OCI-LY7 (cell line): ENCODE results near the gene NUP93. TPM values are rescaled to one million over a fixed set of nuclear protein-coding genes. Genes with fewer than 3 reads are reported as not detected.

Experiments
- BruUV-seq: library from RNA; stranded (reverse); fragments of 400-500 nt; replicated peaks from 2 replicates; lab custom pipeline; 2021; lab: Mats Ljungman, UMichigan
- CTCF ChIA-PET: fragments of 300-600 bp; sonication (Branson Sonifier 250); formaldehyde crosslinking; loops from one replicate; lab custom pipeline; 2022; ENCODE audit warnings: antibody characterized with exemption; ENCODE audit not compliant: unreplicated experiment; lab: Charles Lee
- POLR2A ChIA-PET: fragments of 300-600 bp; sonication (Branson Sonifier 250); formaldehyde crosslinking; loops from one replicate; lab custom pipeline; 2022; ENCODE audit warnings: antibody characterized with exemption; lab: Charles Lee
- DNase-seq: peaks from one replicate; pipeline ENCODE4 v3.0.0-alpha.2; 2015; ENCODE audit warnings: low spot score
- H2AFZ ChIP-seq: fragments of 200-600 bp; sonication (generic), shearing (Covaris generic); 2 replicates; pipeline ENCODE4 v1.6.1; 2014; ENCODE audit warnings: mild to moderate bottlenecking, antibody characterized with exemption, low read length, moderate library complexity
- H3K27ac ChIP-seq: fragments of 200-600 bp; sonication (generic); 2 replicates; pipeline ENCODE4 v1.5.1; 2014; ENCODE audit warnings: mixed run types, low read depth, mild to moderate bottlenecking, moderate library complexity, low read length, inconsistent platforms; ENCODE audit not compliant: poor library complexity, severe bottlenecking
- H3K36me3 ChIP-seq: fragments of 200-600 bp; sonication (generic); 2 replicates; pipeline ENCODE4 v1.6.1; 2014; ENCODE audit warnings: mild to moderate bottlenecking, antibody characterized with exemption, low read length, moderate library complexity, mixed read lengths; ENCODE audit not compliant: insufficient read depth
- H3K4me1 ChIP-seq: fragments of 200-600 bp; sonication (generic); 2 replicates; pipeline ENCODE4 v1.5.1; 2014; ENCODE audit warnings: mild to moderate bottlenecking, low read length; ENCODE audit not compliant: insufficient read depth, poor library complexity, severe bottlenecking
- H3K4me2 ChIP-seq: fragments of 200-600 bp; sonication (generic); 2 replicates; pipeline ENCODE4 v1.6.1; 2014; ENCODE audit warnings: mild to moderate bottlenecking, low read length
- H3K4me3 ChIP-seq: fragments of 200-600 bp; sonication (generic); 2 replicates; pipeline ENCODE4 v1.5.1; 2014; ENCODE audit warnings: mild to moderate bottlenecking, low read depth, low read length; ENCODE audit not compliant: poor library complexity, severe bottlenecking
- H3K79me2 ChIP-seq: fragments of 200-600 bp; sonication (generic); 2 replicates; pipeline ENCODE4 v1.6.1; 2016; ENCODE audit warnings: low read depth, mild to moderate bottlenecking, low read length, moderate library complexity, mixed read lengths; ENCODE audit not compliant: insufficient read depth
- H3K9me2 ChIP-seq: fragments of 200-600 bp; sonication (generic); 2 replicates; pipeline ENCODE4 v1.6.1; 2016; ENCODE audit warnings: mild to moderate bottlenecking, low read length, mixed read lengths; ENCODE audit not compliant: insufficient read depth
- H3K9me3 ChIP-seq: fragments of 200-600 bp; sonication (generic); 2 replicates; pipeline ENCODE4 v1.6.1; 2014; ENCODE audit warnings: mild to moderate bottlenecking, mixed run types, low read length, mixed read lengths
- H4K20me1 ChIP-seq: fragments of 200-600 bp; sonication (generic); 2 replicates; pipeline ENCODE4 v1.6.1; 2014; ENCODE audit warnings: mild to moderate bottlenecking, antibody characterized with exemption, low read length, moderate library complexity, mixed read lengths; ENCODE audit not compliant: insufficient read depth
- EZH2phosphoT487 ChIP-seq: fragments of 200-600 bp; sonication (generic); IDR thresholded peaks from 2 replicates; pipeline ENCODE4 v1.6.1; 2018; ENCODE audit warnings: low read depth, borderline replicate concordance, mild to moderate bottlenecking, mixed run types, antibody characterized with exemption, low read length, moderate library complexity, mixed read lengths
- intact Hi-C: fragments of 100-400 bp; cut with micrococcal nuclease; formaldehyde crosslinking; loops from one replicate; pipeline ENCODE4 v1.10.0; 2022; ENCODE audit not compliant: unreplicated experiment
- total RNA-seq, 2 experiments: library from RNA; depleted of rRNA in 1 of 2; stranded (reverse); fragments of >200 nt in 1 of 2; shearing (Covaris generic) in 1 of 2; gene quantifications; 2 replicates each; pipeline ENCODE4 v1.2.3, GENCODE V29; 2014 to 2022
- TF ChIP-seq, protein P1 (sequence below): fragments of 200-600 bp; sonication (generic); conservative IDR thresholded peaks from 2 replicates; pipeline ENCODE4 v1.5.1; 2014; ENCODE audit warnings: mild to moderate bottlenecking, antibody characterized with exemption, low read length, moderate library complexity, mixed read lengths

Gene NUP93
- total RNA-seq, 2 experiments from 2014 or later = 119 to 183 TPM

DNA sequence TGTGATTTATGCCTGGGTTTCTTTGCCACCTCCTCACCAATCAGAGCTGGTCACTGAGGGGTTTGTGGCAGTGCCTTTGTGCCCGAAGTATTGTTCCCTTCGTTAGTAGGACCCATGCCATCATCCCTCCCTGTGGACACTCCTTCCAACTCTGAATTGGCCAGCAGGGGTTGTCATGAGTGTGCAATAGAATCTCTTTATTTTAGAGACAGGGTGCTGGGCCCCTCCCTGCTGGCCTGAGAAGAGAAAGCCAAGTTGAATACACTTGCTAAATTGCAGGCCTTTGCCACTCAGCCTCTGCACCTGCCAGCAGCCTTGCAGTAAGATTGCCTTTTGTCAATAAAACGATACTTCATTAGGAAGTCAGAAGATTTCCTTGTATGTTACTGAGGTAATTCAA is 94.4 kb downstream of the NUP93 start:
- no TSS peak for BruUV-seq
- H3K79me2 ChIP-seq = no peaks in the 10 kb centered on the region
- POLR2A ChIA-PET = interaction anchor here (0.7 to 1.5 kb wide), 4 partner anchors 8 to 1314 kb away, joined by 3 to 6 read pairs (median 4); no protein-coding TSS in a partner anchor

DNA sequence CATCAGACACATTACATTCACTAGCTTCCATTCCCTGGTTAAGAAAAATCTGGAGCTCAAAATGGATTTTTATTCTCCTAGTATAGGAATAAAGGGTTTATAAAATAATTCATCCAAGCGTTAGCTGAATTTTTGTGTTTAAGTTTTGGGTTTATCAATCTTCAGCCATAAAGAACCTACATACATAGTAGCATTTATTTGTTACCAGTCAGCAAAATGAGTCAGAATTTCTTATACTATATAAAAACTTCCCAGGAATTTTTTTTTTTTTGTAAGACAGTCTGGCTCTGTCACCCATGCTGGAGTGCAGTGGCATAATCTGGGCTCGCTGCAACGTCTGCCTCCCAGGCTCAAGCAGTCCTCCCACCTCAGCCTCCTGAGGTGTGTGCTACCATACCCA is 94.9 kb downstream of the NUP93 start:
- TF ChIP-seq, protein P1, sequence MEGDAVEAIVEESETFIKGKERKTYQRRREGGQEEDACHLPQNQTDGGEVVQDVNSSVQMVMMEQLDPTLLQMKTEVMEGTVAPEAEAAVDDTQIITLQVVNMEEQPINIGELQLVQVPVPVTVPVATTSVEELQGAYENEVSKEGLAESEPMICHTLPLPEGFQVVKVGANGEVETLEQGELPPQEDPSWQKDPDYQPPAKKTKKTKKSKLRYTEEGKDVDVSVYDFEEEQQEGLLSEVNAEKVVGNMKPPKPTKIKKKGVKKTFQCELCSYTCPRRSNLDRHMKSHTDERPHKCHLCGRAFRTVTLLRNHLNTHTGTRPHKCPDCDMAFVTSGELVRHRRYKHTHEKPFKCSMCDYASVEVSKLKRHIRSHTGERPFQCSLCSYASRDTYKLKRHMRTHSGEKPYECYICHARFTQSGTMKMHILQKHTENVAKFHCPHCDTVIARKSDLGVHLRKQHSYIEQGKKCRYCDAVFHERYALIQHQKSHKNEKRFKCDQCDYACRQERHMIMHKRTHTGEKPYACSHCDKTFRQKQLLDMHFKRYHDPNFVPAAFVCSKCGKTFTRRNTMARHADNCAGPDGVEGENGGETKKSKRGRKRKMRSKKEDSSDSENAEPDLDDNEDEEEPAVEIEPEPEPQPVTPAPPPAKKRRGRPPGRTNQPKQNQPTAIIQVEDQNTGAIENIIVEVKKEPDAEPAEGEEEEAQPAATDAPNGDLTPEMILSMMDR = no peak
- no peak for TF ChIP-seq EZH2phosphoT487
- no peak for DNase-seq
- Histone ChIP-seq H3K4me1 (peaks cover 51% of the 10 kb centered on the region), H3K79me2 (no peaks in the 10 kb centered on the region), H4K20me1 (no peaks in the 10 kb centered on the region), H3K9me3 (no peaks in the 10 kb centered on the region), H3K36me3 (peaks cover 92% of the 10 kb centered on the region), H3K4me2 (0 out of 2 replicates have a peak overlapping the region, but pooled peaks have one; percentile 8), H2AFZ (no peak overlapping the region), H3K9me2 (no peaks in the 10 kb centered on the region), H3K27ac (no peak overlapping the region), H3K4me3 (no peak overlapping the region)
- intact Hi-C loops = no loop called here
- ChIA-PET CTCF (interaction anchor here (1.0 to 1.5 kb wide), 2 partner anchors 32 to 41 kb away, joined by 3 to 5 read pairs; no protein-coding TSS in a partner anchor), POLR2A (interaction anchor here (0.7 to 1.5 kb wide), 4 partner anchors 8 to 1315 kb away, joined by 3 to 6 read pairs (median 4); no protein-coding TSS in a partner anchor)
- BruUV-seq = no TSS peak

More for the DNA sequence above, 94.4 kb downstream of the NUP93 start:
- Histone ChIP-seq H3K27ac (peak overlapping the region; percentile 4), H2AFZ (no peak overlapping the region), H3K9me3 (no peaks in the 10 kb centered on the region), H3K36me3 (peaks cover 92% of the 10 kb centered on the region), H3K4me3 (no peak overlapping the region), H3K4me2 (0 out of 2 replicates have a peak overlapping the region, but pooled peaks have one; percentile 8), H3K9me2 (no peaks in the 10 kb centered on the region), H4K20me1 (no peaks in the 10 kb centered on the region), H3K4me1 (peaks cover 51% of the 10 kb centered on the region)
- CTCF ChIA-PET = interaction anchor here (1.0 to 1.5 kb wide), 2 partner anchors 32 to 41 kb away, joined by 3 to 5 read pairs; no protein-coding TSS in a partner anchor
- intact Hi-C loops = no loop called here
- TF ChIP-seq EZH2phosphoT487 = no peak
- TF ChIP-seq, protein P1 = peak; percentile 46
- DNase-seq = peak; percentile 17

DNA sequence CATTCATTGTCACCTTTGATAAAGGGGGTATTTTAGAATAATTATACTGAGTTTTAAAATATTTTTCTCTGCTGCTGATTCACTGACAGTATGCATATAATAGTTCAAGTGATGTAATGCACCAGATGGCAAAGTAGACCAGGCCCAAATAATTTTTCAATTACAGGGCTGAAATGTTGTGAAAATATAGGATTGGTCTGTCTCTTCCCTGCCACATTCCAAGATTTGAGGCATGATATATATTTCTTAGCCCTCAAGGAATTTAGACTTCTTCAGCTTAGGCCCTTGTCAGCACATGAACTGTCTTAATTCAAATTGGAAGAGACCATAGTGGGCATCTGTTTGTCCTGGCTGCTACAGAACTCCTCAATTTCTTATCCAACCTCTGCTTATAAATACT is 95.9 kb downstream of the NUP93 start:
- Histone ChIP-seq H4K20me1 (no peaks in the 10 kb centered on the region), H3K4me1 (peaks cover 59% of the 10 kb centered on the region), H3K9me2 (no peaks in the 10 kb centered on the region), H3K4me3 (no peak overlapping the region), H3K4me2 (no peak overlapping the region), H3K36me3 (peaks cover 92% of the 10 kb centered on the region), H3K79me2 (no peaks in the 10 kb centered on the region), H2AFZ (no peak overlapping the region), H3K27ac (no peak overlapping the region), H3K9me3 (no peaks in the 10 kb centered on the region)
- ChIA-PET CTCF (no interaction called here), POLR2A (no interaction called here)
- intact Hi-C loops = no loop called here
- no TSS peak for BruUV-seq
- TF ChIP-seq EZH2phosphoT487 = no peak
- TF ChIP-seq, protein P1 = no peak
- no peak for DNase-seq
